ENCODE data around the gene SPAG4. TPM values are rescaled to one million over a fixed set of nuclear protein-coding genes. Genes with fewer than 3 reads are reported as not detected.

SPAG4 gene
- total RNA-seq, 1 experiment from 2014 or later, result 14.1 TPM

DNA sequence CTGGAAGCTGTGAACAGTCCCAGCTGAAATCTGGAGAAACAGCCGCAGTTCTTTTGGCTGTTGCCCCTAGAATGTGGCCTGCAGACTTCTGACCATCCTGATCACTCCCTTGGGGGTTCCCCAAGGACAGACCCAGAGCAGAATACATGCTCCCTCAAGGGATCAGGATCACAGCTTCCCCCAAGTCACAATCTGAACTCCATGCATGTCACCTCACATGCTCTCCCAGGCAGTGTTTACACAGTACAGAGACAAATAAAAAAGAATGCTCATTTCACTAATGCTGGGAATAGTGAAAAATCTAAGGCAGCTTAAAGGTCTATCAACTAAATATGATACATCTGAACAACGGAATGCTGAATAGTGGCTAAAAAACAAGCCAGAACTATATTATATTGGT is 20.5 kb downstream of the SPAG4 start:
- no peak for DNase-seq
- ChIA-PET CTCF (no interaction called here), POLR2A (ENCODE audit: unreplicated experiment) (no interaction called here)
- Histone ChIP-seq H3K4me2 (no peak overlapping the region), H3K4me3 (no peak overlapping the region), H4K20me1 (ENCODE audit: insufficient read depth) (peaks cover 4% of the 10 kb centered on the region; the same call in 1 of the 2 replicates), H3K9me2 (ENCODE audit: insufficient read depth) (no peaks in the 10 kb centered on the region), H3F3A (ENCODE audit: insufficient read depth, low read depth) (peaks cover 11% of the 10 kb centered on the region), H2AFZ (no peak overlapping the region), H3K27ac (no peak overlapping the region), H3K36me3 (ENCODE audit: low read depth) (no peaks in the 10 kb centered on the region), H3K4me1 (replicated peaks; ENCODE audit: insufficient read depth) (no peaks in the 10 kb centered on the region), H3K9me3 (ENCODE audit: insufficient read depth, low read depth) (no peaks in the 10 kb centered on the region), H3K79me2 (ENCODE audit: low read depth) (peaks cover 55% of the 10 kb centered on the region), H3K27me3 (ENCODE audit: insufficient read depth, low read depth) (no peaks in the 10 kb centered on the region)
- intact Hi-C loops (cut with micrococcal nuclease; ENCODE audit: unreplicated experiment), result no loop called here
- TF ChIP-seq EZH2 (IDR thresholded peaks at IDR 0.05; ENCODE audit: low read depth), result no peak
- TF ChIP-seq, protein P1, sequence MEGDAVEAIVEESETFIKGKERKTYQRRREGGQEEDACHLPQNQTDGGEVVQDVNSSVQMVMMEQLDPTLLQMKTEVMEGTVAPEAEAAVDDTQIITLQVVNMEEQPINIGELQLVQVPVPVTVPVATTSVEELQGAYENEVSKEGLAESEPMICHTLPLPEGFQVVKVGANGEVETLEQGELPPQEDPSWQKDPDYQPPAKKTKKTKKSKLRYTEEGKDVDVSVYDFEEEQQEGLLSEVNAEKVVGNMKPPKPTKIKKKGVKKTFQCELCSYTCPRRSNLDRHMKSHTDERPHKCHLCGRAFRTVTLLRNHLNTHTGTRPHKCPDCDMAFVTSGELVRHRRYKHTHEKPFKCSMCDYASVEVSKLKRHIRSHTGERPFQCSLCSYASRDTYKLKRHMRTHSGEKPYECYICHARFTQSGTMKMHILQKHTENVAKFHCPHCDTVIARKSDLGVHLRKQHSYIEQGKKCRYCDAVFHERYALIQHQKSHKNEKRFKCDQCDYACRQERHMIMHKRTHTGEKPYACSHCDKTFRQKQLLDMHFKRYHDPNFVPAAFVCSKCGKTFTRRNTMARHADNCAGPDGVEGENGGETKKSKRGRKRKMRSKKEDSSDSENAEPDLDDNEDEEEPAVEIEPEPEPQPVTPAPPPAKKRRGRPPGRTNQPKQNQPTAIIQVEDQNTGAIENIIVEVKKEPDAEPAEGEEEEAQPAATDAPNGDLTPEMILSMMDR (conservative IDR thresholded peaks at IDR 0.05), result no peak
- no TSS peak for BruUV-seq (replicated peaks)

DNA sequence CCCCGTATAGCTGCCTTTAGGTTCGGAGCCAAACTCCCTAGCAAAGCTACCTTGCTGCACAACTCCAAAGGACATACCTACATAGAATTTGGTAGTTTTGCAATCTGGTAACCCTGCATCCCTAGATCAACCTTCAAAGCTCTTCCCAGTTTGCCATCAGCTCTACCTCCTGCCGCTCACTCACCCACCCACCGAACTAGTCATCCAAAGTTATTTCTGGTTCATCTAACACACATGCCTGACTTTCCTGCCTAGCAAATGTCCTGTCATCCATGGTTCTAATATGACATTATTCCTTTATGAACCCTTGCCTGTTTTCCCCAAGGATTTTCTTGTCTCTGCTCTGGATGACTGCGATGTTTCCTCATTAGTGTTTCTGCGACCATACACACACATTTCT is 21.6 kb downstream of the SPAG4 start:
- H3K27me3 ChIP-seq (ENCODE audit: insufficient read depth, low read depth), result no peaks in the 10 kb centered on the region
- no peak for DNase-seq
- H3F3A ChIP-seq (ENCODE audit: insufficient read depth, low read depth), result peaks cover 12% of the 10 kb centered on the region
- H3K9me3 ChIP-seq (ENCODE audit: insufficient read depth, low read depth), result no peaks in the 10 kb centered on the region
- no peak overlapping the region for H2AFZ ChIP-seq
- no peaks in the 10 kb centered on the region for H3K4me1 ChIP-seq (replicated peaks; ENCODE audit: insufficient read depth)
- H3K36me3 ChIP-seq (ENCODE audit: low read depth), result no peaks in the 10 kb centered on the region
- POLR2A ChIA-PET (ENCODE audit: unreplicated experiment), result no interaction called here
- H3K79me2 ChIP-seq (ENCODE audit: low read depth), result peaks cover 66% of the 10 kb centered on the region
- no peak for TF ChIP-seq EZH2 (IDR thresholded peaks at IDR 0.05; ENCODE audit: low read depth)
- TF ChIP-seq, protein P1 (conservative IDR thresholded peaks at IDR 0.05), result no peak
- CTCF ChIA-PET, result no interaction called here
- no TSS peak for BruUV-seq (replicated peaks)
- H3K4me2 ChIP-seq, result no peak overlapping the region
- no peak overlapping the region for H3K4me3 ChIP-seq
- no peak overlapping the region for H3K27ac ChIP-seq
- intact Hi-C loops (cut with micrococcal nuclease; ENCODE audit: unreplicated experiment), result no loop called here
- no peaks in the 10 kb centered on the region for H3K9me2 ChIP-seq (ENCODE audit: insufficient read depth)
- peaks cover 4% of the 10 kb centered on the region; the same call in 1 of the 2 replicates for H4K20me1 ChIP-seq (ENCODE audit: insufficient read depth)

DNA sequence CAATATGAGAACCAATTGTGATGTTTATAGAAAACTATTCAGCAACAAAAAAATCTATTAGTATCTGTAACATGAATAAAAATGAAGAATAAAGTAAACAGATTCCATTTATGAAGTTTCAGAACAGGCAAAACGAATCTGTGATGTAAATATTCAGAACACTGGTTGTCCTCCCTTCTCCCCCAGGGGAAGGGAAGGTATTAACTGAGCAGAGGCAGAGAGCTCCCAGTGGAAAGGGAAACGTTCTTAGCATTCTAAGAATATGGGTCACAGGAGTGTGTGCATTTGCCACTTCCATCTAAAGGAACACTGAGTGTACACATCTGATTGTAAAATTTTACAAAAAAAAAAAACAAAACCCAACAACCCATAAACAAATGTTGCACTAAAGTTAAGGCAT is 23.1 kb downstream of the SPAG4 start:
- peaks cover 75% of the 10 kb centered on the region for H3K79me2 ChIP-seq (ENCODE audit: low read depth)
- no TSS peak for BruUV-seq (replicated peaks)
- H3K36me3 ChIP-seq (ENCODE audit: low read depth), result no peaks in the 10 kb centered on the region
- no peak overlapping the region for H3K4me2 ChIP-seq
- peaks cover 7% of the 10 kb centered on the region; the same call in 1 of the 2 replicates for H3F3A ChIP-seq (ENCODE audit: insufficient read depth, low read depth)
- H2AFZ ChIP-seq, result no peak overlapping the region
- CTCF ChIA-PET, result no interaction called here
- H3K9me3 ChIP-seq (ENCODE audit: insufficient read depth, low read depth), result no peaks in the 10 kb centered on the region
- TF ChIP-seq, protein P1 (conservative IDR thresholded peaks at IDR 0.05), result no peak
- no peak for TF ChIP-seq EZH2 (IDR thresholded peaks at IDR 0.05; ENCODE audit: low read depth)
- no peaks in the 10 kb centered on the region for H3K4me1 ChIP-seq (replicated peaks; ENCODE audit: insufficient read depth)
- H3K9me2 ChIP-seq (ENCODE audit: insufficient read depth), result no peaks in the 10 kb centered on the region
- H3K27ac ChIP-seq, result no peak overlapping the region
- H3K27me3 ChIP-seq (ENCODE audit: insufficient read depth, low read depth), result no peaks in the 10 kb centered on the region
- POLR2A ChIA-PET (ENCODE audit: unreplicated experiment), result no interaction called here
- DNase-seq, result no peak
- intact Hi-C loops (cut with micrococcal nuclease; ENCODE audit: unreplicated experiment), result no loop called here
- H4K20me1 ChIP-seq (ENCODE audit: insufficient read depth), result peaks cover 8% of the 10 kb centered on the region; the same call in 1 of the 2 replicates
- no peak overlapping the region for H3K4me3 ChIP-seq

Data from PC-9 (cell line).